Nephron progenitor cell (in vitro differentiated cells): Measurements from ENCODE around the gene HCST.

Experiments
- DNase-seq: peaks from one replicate; pipeline ENCODE4 v3.0.0; 2021
- H3K27ac Mint-ChIP-seq: 2 replicates; pipeline ENCODE4 v1.8.0; 2021; ENCODE audit warnings: mild to moderate bottlenecking, moderate library complexity, mixed read lengths
- H3K27me3 Mint-ChIP-seq: 2 replicates; pipeline ENCODE4 v1.8.0; 2021; ENCODE audit warnings: mild to moderate bottlenecking, low read depth, mixed read lengths; ENCODE audit not compliant: poor library complexity
- H3K36me3 Mint-ChIP-seq: 2 replicates; pipeline ENCODE4 v1.8.0; 2021; ENCODE audit warnings: low read depth, mixed read lengths
- H3K4me1 Mint-ChIP-seq: 2 replicates; pipeline ENCODE4 v1.8.0; 2021; ENCODE audit warnings: mixed read lengths
- H3K4me3 Mint-ChIP-seq: 2 replicates; pipeline ENCODE4 v1.8.0; 2021; ENCODE audit warnings: mild to moderate bottlenecking, moderate library complexity, mixed read lengths
- H3K9me3 Mint-ChIP-seq: 2 replicates; pipeline ENCODE4 v1.8.0; 2021; ENCODE audit warnings: mild to moderate bottlenecking, moderate library complexity, mixed read lengths
- CTCF ChIP-seq: fragments of 200-600 bp; sonication (generic); IDR thresholded peaks from 2 replicates; pipeline ENCODE4 v1.5.0; 2021; ENCODE audit warnings: antibody characterized with exemption

The HCST gene

GRCh38 chr19:35919306-35919705 is 17.0 kb downstream of the HCST start:
- Mint-ChIP-seq H3K36me3 (no peaks in the 10 kb centered on the region), H3K27ac (no peak overlapping the region), H3K4me3 (no peak overlapping the region), H3K4me1 (no peaks in the 10 kb centered on the region), H3K27me3 (peaks cover 43% of the 10 kb centered on the region), H3K9me3 (no peaks in the 10 kb centered on the region)
- TF ChIP-seq CTCF, result no peak
- no peak for DNase-seq

GRCh38 chr19:35921012-35921411 is 18.7 kb downstream of the HCST start:
- Mint-ChIP-seq H3K4me3 (no peak overlapping the region), H3K27ac (no peak overlapping the region), H3K36me3 (no peaks in the 10 kb centered on the region), H3K4me1 (no peaks in the 10 kb centered on the region), H3K9me3 (peaks cover 10% of the 10 kb centered on the region), H3K27me3 (peaks cover 42% of the 10 kb centered on the region)
- DNase-seq, result no peak
- TF ChIP-seq CTCF, result no peak

GRCh38 chr19:35925501-35925900 is 23.2 kb downstream of the HCST start:
- Mint-ChIP-seq H3K27ac (no peak overlapping the region), H3K36me3 (no peaks in the 10 kb centered on the region), H3K4me3 (no peak overlapping the region), H3K9me3 (peaks cover 11% of the 10 kb centered on the region), H3K4me1 (peaks cover 5% of the 10 kb centered on the region), H3K27me3 (peaks cover 36% of the 10 kb centered on the region)
- TF ChIP-seq CTCF, result no peak
- DNase-seq, result no peak

- Mint-ChIP-seq H3K36me3 (no peaks in the 10 kb centered on the region), H3K27me3 (peaks cover 40% of the 10 kb centered on the region), H3K9me3 (peaks cover 11% of the 10 kb centered on the region), H3K4me3 (no peak overlapping the region), H3K4me1 (peaks cover 12% of the 10 kb centered on the region), H3K27ac (no peak overlapping the region)
- TF ChIP-seq CTCF, result no peak
- no peak for DNase-seq
These were observed 26.2 kb downstream of the HCST start for GRCh38 chr19:35928507-35928906.

- no peak for TF ChIP-seq CTCF
- Mint-ChIP-seq H3K27ac (no peak overlapping the region), H3K36me3 (no peaks in the 10 kb centered on the region), H3K27me3 (peaks cover 33% of the 10 kb centered on the region), H3K4me1 (peaks cover 12% of the 10 kb centered on the region), H3K4me3 (peak overlapping the region; percentile 59), H3K9me3 (peaks cover 11% of the 10 kb centered on the region)
- no peak for DNase-seq
These were observed 27.5 kb downstream of the HCST start for GRCh38 chr19:35929876-35930275.

- H3K36me3 Mint-ChIP-seq, result no peaks in the 10 kb centered on the region
- peak overlapping the region; percentile 75 for H3K4me3 Mint-ChIP-seq
- peaks cover 20% of the 10 kb centered on the region for H3K27me3 Mint-ChIP-seq
- peak overlapping the region; percentile 8 for H3K27ac Mint-ChIP-seq
- peak; percentile 98 for DNase-seq
- peaks cover 23% of the 10 kb centered on the region for H3K4me1 Mint-ChIP-seq
- no peaks in the 10 kb centered on the region for H3K9me3 Mint-ChIP-seq
- peak; percentile 77 for TF ChIP-seq CTCF
These were observed 29.0 kb downstream of the HCST start for GRCh38 chr19:35931161-35931873.
